Measurements from ENCODE around the gene PPP2R2B.

PPP2R2B gene

DNA sequence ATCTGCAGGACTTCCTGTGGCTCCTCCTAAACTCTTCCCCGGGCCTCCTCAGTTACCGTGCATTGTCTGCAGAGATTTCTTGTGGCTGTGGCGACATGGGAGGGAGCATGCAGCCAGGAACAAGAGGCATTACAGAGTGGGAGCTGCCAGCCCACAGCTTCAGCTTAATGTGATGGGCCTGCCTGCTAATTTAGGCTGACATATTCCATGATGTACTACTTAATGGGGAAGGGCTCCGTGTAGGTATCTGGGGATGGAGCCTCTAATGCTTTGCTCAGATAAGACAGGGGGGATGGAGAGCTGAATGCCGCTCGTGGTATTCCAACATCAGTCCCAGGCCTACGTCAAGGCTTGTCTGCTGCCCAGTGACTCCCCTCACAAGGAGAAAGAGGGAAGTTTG, 225.0 kb downstream of the PPP2R2B start:
- TF ChIP-seq POLR2A (IDR thresholded peaks at IDR 0.05; ENCODE audit: low read length) (no peak), GATA1 (IDR thresholded peaks at IDR 0.05; ENCODE audit: low read depth, low read length) (no peak)
- no peak for DNase-seq

GRCh38 chr5:146652547-146652946, 226.0 kb downstream of the PPP2R2B start:
- no peak for DNase-seq
- TF ChIP-seq GATA1 (IDR thresholded peaks at IDR 0.05; ENCODE audit: low read depth, low read length), result no peak
- TF ChIP-seq POLR2A (IDR thresholded peaks at IDR 0.05; ENCODE audit: low read length), result no peak

- DNase-seq, result no peak
- no peak for TF ChIP-seq POLR2A (IDR thresholded peaks at IDR 0.05; ENCODE audit: low read length)
- no peak for TF ChIP-seq GATA1 (IDR thresholded peaks at IDR 0.05; ENCODE audit: low read depth, low read length)
Observed at GRCh38 chr5:146647656-146648199, 230.8 kb downstream of the PPP2R2B start.

DNA sequence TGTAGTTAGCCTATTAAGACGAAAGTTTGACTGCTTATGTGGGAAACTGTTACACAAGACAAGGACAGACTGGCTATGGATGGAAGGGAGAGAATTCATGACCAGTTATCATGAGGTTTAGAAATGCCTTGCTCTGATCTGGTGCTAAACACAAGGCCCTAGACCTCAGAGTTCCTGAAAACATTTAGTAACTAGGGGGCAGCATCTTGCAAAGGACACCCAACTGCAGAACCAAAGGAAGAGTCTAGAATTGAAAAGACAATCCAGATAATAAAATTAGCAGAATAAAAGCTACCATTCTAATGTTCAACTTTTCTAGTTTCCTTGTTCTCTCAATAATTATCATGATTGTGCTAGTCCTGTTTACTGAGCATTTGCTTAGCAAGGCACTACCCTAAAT, 232.1 kb downstream of the PPP2R2B start:
- TF ChIP-seq GATA1 (IDR thresholded peaks at IDR 0.05; ENCODE audit: low read depth, low read length) (no peak), POLR2A (IDR thresholded peaks at IDR 0.05; ENCODE audit: low read length) (no peak)

DNA sequence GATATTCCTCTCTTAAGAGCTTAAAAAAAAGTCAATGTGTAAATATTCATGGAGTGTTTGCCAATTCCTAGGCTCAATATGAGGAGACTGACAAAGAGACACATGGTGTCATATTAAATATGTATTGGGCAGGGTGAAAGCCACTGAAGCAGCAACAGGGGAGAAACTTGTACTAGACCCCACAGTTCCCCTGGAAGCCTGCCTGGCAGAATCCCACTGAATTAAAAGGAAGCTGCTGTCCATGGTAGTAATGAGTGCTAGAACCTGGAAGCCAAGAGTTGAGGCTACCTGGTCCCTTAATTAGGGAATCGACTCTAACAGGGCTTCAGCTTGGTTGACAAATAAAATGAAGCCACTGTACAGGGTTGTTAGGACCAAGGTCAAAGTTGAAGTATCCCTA, 233.2 kb downstream of the PPP2R2B start:
- no peak for DNase-seq
- TF ChIP-seq GATA1 (IDR thresholded peaks at IDR 0.05; ENCODE audit: low read depth, low read length), result no peak

More for the DNA sequence above, 232.1 kb downstream of the PPP2R2B start:
- DNase-seq, result no peak

GRCh38 chr5:146644831-146645230, 233.7 kb downstream of the PPP2R2B start:
- DNase-seq, result no peak
- TF ChIP-seq POLR2A (IDR thresholded peaks at IDR 0.05; ENCODE audit: low read length), result no peak
- no peak for TF ChIP-seq GATA1 (IDR thresholded peaks at IDR 0.05; ENCODE audit: low read depth, low read length)

DNA sequence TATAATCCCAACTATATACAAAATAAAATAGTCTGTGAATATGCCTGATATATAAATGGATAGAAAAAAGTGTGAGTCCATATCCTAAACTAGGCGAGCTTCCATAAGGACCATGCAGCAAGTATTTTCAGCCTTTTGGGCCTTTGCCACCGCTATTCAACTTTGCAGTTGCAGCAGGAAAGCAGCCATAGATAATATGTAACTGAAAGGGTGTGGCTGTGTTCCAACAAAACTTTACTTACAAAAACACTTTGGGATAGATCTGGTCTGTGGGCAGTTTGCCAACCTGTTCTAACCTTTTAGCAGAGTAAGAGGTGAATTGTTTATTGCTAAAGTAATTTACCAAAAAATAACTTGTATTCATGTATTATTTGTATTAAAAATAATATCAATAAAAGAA, 234.8 kb downstream of the PPP2R2B start:
- TF ChIP-seq GATA1 (IDR thresholded peaks at IDR 0.05; ENCODE audit: low read depth, low read length), result no peak
- TF ChIP-seq POLR2A (IDR thresholded peaks at IDR 0.05; ENCODE audit: low read length), result no peak
- no peak for DNase-seq

DNA sequence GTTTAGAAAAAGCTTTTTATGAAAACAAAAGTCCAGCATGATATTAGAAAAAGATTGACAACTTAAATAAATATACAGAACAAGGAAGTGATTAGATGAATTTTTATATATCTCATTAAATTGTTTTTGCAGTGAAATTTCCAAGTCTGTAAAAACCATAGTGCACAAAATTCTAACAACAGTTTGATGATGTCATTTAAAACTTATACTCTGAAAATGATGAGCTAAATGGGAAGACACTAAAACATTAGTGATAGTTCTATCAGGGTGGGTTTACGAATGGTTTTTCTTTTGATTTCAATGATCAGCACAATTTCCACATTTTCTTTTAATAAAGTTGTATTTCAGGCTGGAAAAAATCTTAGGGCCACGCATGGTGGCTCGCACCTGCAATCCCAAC, 236.1 kb downstream of the PPP2R2B start:
- TF ChIP-seq POLR2A (IDR thresholded peaks at IDR 0.05; ENCODE audit: low read length) (no peak), GATA1 (IDR thresholded peaks at IDR 0.05; ENCODE audit: low read depth, low read length) (no peak)
- no peak for DNase-seq

- DNase-seq, result no peak
Observed at GRCh38 chr5:146641941-146642340, 236.6 kb downstream of the PPP2R2B start.

GRCh38 chr5:146640285-146640896, 238.2 kb downstream of the PPP2R2B start:
- TF ChIP-seq GATA1 (IDR thresholded peaks at IDR 0.05; ENCODE audit: low read depth, low read length) (no peak), POLR2A (IDR thresholded peaks at IDR 0.05; ENCODE audit: low read length) (no peak)
- no peak for DNase-seq

More at GRCh38 chr5:146641941-146642340, 236.6 kb downstream of the PPP2R2B start:
- TF ChIP-seq POLR2A (IDR thresholded peaks at IDR 0.05; ENCODE audit: low read length), result no peak
- TF ChIP-seq GATA1 (IDR thresholded peaks at IDR 0.05; ENCODE audit: low read depth, low read length), result no peak

DNA sequence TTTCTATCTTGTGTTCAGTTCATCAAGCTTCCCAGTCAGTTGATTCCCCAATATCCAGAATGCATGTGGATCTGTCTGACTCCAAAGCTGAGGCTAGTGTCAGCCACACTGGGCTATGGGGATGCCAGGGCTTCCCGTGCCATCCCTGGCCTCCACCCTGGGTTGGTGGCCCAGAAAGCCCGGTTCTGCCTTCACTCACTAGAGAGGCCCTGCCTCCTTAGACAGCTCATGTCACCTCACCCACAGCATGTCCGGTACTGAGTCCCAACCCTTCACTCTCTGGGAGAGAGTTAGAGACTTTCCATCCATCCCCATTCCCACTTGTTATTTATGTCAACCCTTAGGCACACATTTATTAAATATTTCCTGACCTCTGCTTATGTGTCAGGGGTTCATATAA, 243.1 kb downstream of the PPP2R2B start:
- DNase-seq, result no peak
- no peak for TF ChIP-seq POLR2A (IDR thresholded peaks at IDR 0.05; ENCODE audit: low read length)
- TF ChIP-seq GATA1 (IDR thresholded peaks at IDR 0.05; ENCODE audit: low read depth, low read length), result no peak

GRCh38 chr5:146633323-146633764, 245.2 kb downstream of the PPP2R2B start:
- TF ChIP-seq POLR2A (IDR thresholded peaks at IDR 0.05; ENCODE audit: low read length) (no peak), GATA1 (IDR thresholded peaks at IDR 0.05; ENCODE audit: low read depth, low read length) (no peak)
- no peak for DNase-seq

GRCh38 chr5:146632620-146633322, 245.8 kb downstream of the PPP2R2B start:
- no peak for TF ChIP-seq GATA1 (IDR thresholded peaks at IDR 0.05; ENCODE audit: low read depth, low read length)
- TF ChIP-seq POLR2A (IDR thresholded peaks at IDR 0.05; ENCODE audit: low read length), result no peak
- DNase-seq, result no peak

GRCh38 chr5:146630472-146630871, 248.1 kb downstream of the PPP2R2B start:
- no peak for DNase-seq
- TF ChIP-seq POLR2A (IDR thresholded peaks at IDR 0.05; ENCODE audit: low read length) (no peak), GATA1 (IDR thresholded peaks at IDR 0.05; ENCODE audit: low read depth, low read length) (no peak)

- DNase-seq, result no peak
- TF ChIP-seq POLR2A (IDR thresholded peaks at IDR 0.05; ENCODE audit: low read length), result no peak
Observed at GRCh38 chr5:146628950-146629349, 249.6 kb downstream of the PPP2R2B start.

Measured in erythroblast (primary cell).